Testis (tissue), 2 donors: ENCODE measurements around the gene CREG1.

Experiments used
- CTCF ChIP-seq, 3 experiments: fragments of 450-650 bp in 2 of 3; fragments of 200-600 bp in 1 of 3; sonication (generic) in 1 of 3; IDR thresholded peaks; one replicate each; pipeline ENCODE4 v1.5.1; 2016 to 2019; ENCODE audit warnings: antibody characterized with exemption in 3 of 3, mild to moderate bottlenecking in 2 of 3, moderate library complexity in 1 of 3
- POLR2A ChIP-seq: fragments of 450-650 bp; IDR thresholded peaks from one replicate; pipeline ENCODE4 v1.6.1; 2017; ENCODE audit warnings: antibody characterized with exemption, mild to moderate bottlenecking, moderate library complexity

GRCh38 chr1:167564612-167565270 lies 11.2 kb upstream of the CREG1 start:
- TF ChIP-seq CTCF (IDR thresholded peaks at IDR 0.05) (no peak), POLR2A (no peak)
